K562 (cell line): ENCODE data around the gene MACROD2. TPM values are rescaled to one million over a fixed set of nuclear protein-coding genes. Genes with fewer than 3 reads are reported as not detected.

Source experiments
- C11orf30 ChIP-seq: fragments of 450-650 bp; IDR thresholded peaks from 2 replicates; pipeline ENCODE4 v1.6.1; 2016; ENCODE audit warnings: low read depth, mild to moderate bottlenecking
- EGR1 ChIP-seq: fragments of 450-650 bp; conservative IDR thresholded peaks from 2 replicates; pipeline ENCODE4 v1.6.1; 2017; ENCODE audit warnings: mild to moderate bottlenecking
- ETV6 ChIP-seq, 3 experiments: fragments of 150-350 bp in 1 of 3; sonication (generic) in 1 of 3; formaldehyde crosslinking in 1 of 3; IDR thresholded peaks; 2 replicates each; pipeline versions ENCODE4 v1.6.1 to v1.8.0; 2014 to 2022; ENCODE audit warnings: borderline replicate concordance in 2 of 3, low read depth in 2 of 3, antibody characterized with exemption in 1 of 3, low read length in 1 of 3, mild to moderate bottlenecking in 1 of 3, missing genetic modification reagents in 1 of 3
- GABPB1 ChIP-seq: sonication (generic); formaldehyde crosslinking; IDR thresholded peaks from 2 replicates; pipeline ENCODE4 v1.8.0; 2022; ENCODE audit warnings: mild to moderate bottlenecking, missing genetic modification reagents
- ZKSCAN8 ChIP-seq: fragments of 200-800 bp; sonication (Bioruptor generic); IDR thresholded peaks from 2 replicates; pipeline ENCODE4 v1.6.1; 2016; ENCODE audit warnings: missing genetic modification characterization, missing compliant biosample characterization
- ZNF184 ChIP-seq: sonication (generic); formaldehyde crosslinking; IDR thresholded peaks from 2 replicates; pipeline ENCODE4 v1.5.0; 2020; ENCODE audit warnings: missing genetic modification reagents
- ZNF324 ChIP-seq: fragments of 250-450 bp; sonication (Bioruptor Pico); IDR thresholded peaks from 2 replicates; pipeline ENCODE4 v1.4.0; 2020; ENCODE audit warnings: mild to moderate bottlenecking
- polyA plus RNA-seq, 8 experiments: library from polyadenylated mRNA; depleted of rRNA in 4 of 8; stranded (reverse) in 5 of 8; unstranded in 3 of 8; fragments of >200 nt; fragmentation: Nextera tagmentation in 2 of 8; fragmentation: Illumina TruSeq in 1 of 8; extraction: Ambion mirVana in 2 of 8; extraction: Trizol in 1 of 8; gene quantifications; 2 replicates each; pipeline versions ENCODE4 v1.2.1 to v1.2.3, GENCODE V29; 2011 to 2014; ENCODE audit warnings: inconsistent platforms in 1 of 8, missing spikeins in 1 of 8
- total RNA-seq, 7 experiments: library from RNA; depleted of rRNA in 6 of 7; stranded (reverse); fragments of >200 nt in 6 of 7; fragmentation: Illumina TruSeq in 2 of 7; extraction: Trizol in 2 of 7; gene quantifications; 2 replicates each; pipeline versions ENCODE4 v1.2.1 to v1.2.3, GENCODE V29; 2011 to 2021; ENCODE audit warnings: low replicate concordance in 1 of 7
- TF ChIP-seq, protein P1 (sequence below), 2 experiments: IDR thresholded peaks; 2 replicates each; pipeline ENCODE4 v1.6.1; 2012; ENCODE audit warnings: improper control_type of control experiment in 2 of 2, low read depth in 2 of 2, low read length in 2 of 2, borderline replicate concordance in 1 of 2
- TF ChIP-seq, protein P2 (sequence below): IDR thresholded peaks from 2 replicates; pipeline ENCODE4 v1.6.1; 2012; ENCODE audit warnings: low read depth, low read length, improper control_type of control experiment, borderline replicate concordance
- TF ChIP-seq, protein P3 (sequence below), 2 experiments: fragments of 450-650 bp in 1 of 2; sonication (generic) in 1 of 2; formaldehyde crosslinking in 1 of 2; IDR thresholded peaks in 1 of 2; conservative IDR thresholded peaks in 1 of 2; 2 replicates each; pipeline versions ENCODE4 v1.6.1 to v1.8.1; 2016 to 2023; ENCODE audit warnings: mild to moderate bottlenecking in 2 of 2, moderate library complexity in 2 of 2, inconsistent platforms in 1 of 2, missing genetic modification reagents in 1 of 2
- TF ChIP-seq, protein P4 (sequence below), 2 experiments: fragments of 450-650 bp; conservative IDR thresholded peaks; 2 replicates each; pipeline ENCODE4 v1.6.1; 2017; ENCODE audit warnings: mild to moderate bottlenecking in 2 of 2, moderate library complexity in 2 of 2

Gene MACROD2
- total and polyA plus RNA-seq, 9 of the 15 experiments (the other 6 are each of a cell fraction or from before 2014, with no cell fraction given) = not detected

DNA sequence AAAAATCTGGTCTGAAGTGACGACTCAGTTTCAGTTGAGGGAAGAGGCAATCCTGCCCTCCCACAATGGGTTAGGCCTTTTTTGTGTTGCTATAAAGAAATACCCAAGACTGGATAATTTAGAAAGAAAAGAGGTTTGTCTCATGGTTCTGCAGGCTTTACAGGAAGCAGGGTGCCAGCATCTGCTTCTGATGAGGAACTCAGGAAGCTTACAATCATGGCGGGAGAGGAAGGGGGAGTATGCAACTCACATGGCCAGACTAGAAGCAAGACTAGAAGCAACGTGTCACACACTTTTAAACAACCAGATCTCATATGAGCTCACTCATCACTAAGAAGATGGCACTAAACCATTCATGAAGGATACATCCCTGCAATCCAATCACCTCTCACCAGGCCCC, 2048.6 kb downstream of the MACROD2 start (continued):
- TF ChIP-seq, protein P1, sequence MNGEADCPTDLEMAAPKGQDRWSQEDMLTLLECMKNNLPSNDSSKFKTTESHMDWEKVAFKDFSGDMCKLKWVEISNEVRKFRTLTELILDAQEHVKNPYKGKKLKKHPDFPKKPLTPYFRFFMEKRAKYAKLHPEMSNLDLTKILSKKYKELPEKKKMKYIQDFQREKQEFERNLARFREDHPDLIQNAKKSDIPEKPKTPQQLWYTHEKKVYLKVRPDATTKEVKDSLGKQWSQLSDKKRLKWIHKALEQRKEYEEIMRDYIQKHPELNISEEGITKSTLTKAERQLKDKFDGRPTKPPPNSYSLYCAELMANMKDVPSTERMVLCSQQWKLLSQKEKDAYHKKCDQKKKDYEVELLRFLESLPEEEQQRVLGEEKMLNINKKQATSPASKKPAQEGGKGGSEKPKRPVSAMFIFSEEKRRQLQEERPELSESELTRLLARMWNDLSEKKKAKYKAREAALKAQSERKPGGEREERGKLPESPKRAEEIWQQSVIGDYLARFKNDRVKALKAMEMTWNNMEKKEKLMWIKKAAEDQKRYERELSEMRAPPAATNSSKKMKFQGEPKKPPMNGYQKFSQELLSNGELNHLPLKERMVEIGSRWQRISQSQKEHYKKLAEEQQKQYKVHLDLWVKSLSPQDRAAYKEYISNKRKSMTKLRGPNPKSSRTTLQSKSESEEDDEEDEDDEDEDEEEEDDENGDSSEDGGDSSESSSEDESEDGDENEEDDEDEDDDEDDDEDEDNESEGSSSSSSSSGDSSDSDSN (IDR thresholded peaks at IDR 0.05; ENCODE audit: borderline replicate concordance in 1 of 2, low read depth in 2 of 2, low read length in 2 of 2) = no peak
- TF ChIP-seq, protein P2, sequence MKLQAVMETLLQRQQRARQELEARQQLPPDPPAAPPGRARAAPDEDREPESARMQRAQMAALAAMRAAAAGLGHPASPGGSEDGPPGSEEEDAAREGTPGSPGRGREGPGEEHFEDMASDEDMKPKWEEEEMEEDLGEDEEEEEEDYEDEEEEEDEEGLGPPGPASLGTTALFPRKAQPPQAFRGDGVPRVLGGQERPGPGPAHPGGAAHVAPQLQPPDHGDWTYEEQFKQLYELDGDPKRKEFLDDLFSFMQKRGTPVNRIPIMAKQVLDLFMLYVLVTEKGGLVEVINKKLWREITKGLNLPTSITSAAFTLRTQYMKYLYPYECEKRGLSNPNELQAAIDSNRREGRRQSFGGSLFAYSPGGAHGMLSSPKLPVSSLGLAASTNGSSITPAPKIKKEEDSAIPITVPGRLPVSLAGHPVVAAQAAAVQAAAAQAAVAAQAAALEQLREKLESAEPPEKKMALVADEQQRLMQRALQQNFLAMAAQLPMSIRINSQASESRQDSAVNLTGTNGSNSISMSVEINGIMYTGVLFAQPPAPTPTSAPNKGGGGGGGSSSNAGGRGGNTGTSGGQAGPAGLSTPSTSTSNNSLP = no peak
- TF ChIP-seq EGR1 (no peak), C11orf30 (no peak), GABPB1 (no peak), ZNF184 (CRISPR knock-in tag) (no peak), ETV6 (IDR thresholded peaks at IDR 0.05; ENCODE audit: borderline replicate concordance in 1 of 2, low read depth in 2 of 2, low read length in 1 of 2) (no peak), ETV6 (CRISPR knock-in tag; IDR thresholded peaks at IDR 0.05; ENCODE audit: borderline replicate concordance) (no peak), ZKSCAN8 (CRISPR knock-in tag) (no peak), ZNF324 (CRISPR knock-in tag) (no peak)
- TF ChIP-seq, protein P3, sequence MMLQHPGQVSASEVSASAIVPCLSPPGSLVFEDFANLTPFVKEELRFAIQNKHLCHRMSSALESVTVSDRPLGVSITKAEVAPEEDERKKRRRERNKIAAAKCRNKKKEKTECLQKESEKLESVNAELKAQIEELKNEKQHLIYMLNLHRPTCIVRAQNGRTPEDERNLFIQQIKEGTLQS (IDR thresholded peaks at IDR 0.05) = no peak
- TF ChIP-seq, protein P3 (CRISPR knock-in tag; conservative IDR thresholded peaks at IDR 0.05) = no peak
- TF ChIP-seq, protein P4, sequence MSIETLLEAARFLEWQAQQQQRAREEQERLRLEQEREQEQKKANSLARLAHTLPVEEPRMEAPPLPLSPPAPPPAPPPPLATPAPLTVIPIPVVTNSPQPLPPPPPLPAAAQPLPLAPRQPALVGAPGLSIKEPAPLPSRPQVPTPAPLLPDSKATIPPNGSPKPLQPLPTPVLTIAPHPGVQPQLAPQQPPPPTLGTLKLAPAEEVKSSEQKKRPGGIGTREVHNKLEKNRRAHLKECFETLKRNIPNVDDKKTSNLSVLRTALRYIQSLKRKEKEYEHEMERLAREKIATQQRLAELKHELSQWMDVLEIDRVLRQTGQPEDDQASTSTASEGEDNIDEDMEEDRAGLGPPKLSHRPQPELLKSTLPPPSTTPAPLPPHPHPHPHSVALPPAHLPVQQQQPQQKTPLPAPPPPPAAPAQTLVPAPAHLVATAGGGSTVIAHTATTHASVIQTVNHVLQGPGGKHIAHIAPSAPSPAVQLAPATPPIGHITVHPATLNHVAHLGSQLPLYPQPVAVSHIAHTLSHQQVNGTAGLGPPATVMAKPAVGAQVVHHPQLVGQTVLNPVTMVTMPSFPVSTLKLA (conservative IDR thresholded peaks at IDR 0.05) = no peak
